ENCODE measurements around the gene NOL6. TPM values are rescaled to one million over a fixed set of nuclear protein-coding genes. Genes with fewer than 3 reads are reported as not detected.

The NOL6 gene
- total and polyA plus RNA-seq, 2 of the 13 experiments (the other 11 are each of a cell fraction or from before 2014, with no cell fraction given): 17.0 to 30.2 TPM

DNA sequence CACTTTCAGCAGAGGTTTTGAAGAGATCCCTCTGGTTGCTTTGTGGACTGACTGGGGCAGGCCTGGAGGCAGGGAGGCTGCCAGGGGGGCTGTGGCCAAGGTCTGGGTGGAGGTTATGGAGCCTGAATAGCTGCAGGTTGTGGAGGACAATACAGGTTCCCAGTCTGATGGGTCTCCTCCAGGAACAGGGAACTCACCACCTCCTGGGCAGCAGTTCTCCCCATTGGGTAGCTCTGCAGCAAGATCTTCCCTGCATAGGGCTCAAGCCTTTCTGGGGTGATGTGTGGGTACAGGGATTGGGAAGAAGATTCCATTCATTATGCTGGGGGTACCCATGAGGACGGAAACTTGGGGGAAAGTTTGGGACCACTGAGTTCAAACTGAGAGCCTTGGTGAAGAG is 33.1 kb downstream of the NOL6 start (continued):
- TF ChIP-seq HMGXB3 (CRISPR knock-in tag; IDR thresholded peaks at IDR 0.05; ENCODE audit: borderline replicate concordance): no peak
- no peak for TF ChIP-seq PRDM4 (CRISPR knock-in tag; IDR thresholded peaks at IDR 0.05; ENCODE audit: borderline replicate concordance)
- no peak for TF ChIP-seq TBX2 (CRISPR knock-in tag; IDR thresholded peaks at IDR 0.05; ENCODE audit: borderline replicate concordance)
- no peak for TF ChIP-seq CENPX (CRISPR knock-in tag; IDR thresholded peaks at IDR 0.05)
- TF ChIP-seq MXD3 (CRISPR knock-in tag; IDR thresholded peaks at IDR 0.05): no peak
- no peak for TF ChIP-seq ZNF33A (CRISPR knock-in tag; IDR thresholded peaks at IDR 0.05; ENCODE audit: borderline replicate concordance)
- TF ChIP-seq JUND (CRISPR knock-in tag; IDR thresholded peaks at IDR 0.05): no peak
- TF ChIP-seq, protein P1, sequence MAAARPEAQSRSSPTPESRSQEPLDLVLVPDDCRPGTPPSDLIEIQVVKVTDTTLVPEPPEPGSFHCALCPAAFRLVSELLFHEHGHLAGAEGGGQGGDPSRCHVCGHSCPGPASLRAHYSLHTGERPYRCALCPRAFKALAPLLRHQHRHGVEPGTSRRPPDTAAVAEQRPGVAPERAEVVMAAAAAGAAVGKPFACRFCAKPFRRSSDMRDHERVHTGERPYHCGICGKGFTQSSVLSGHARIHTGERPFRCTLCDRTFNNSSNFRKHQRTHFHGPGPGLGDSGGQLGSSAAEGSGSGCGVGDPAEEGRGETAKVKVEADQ (CRISPR knock-in tag; IDR thresholded peaks at IDR 0.05; ENCODE audit: borderline replicate concordance): no peak
- TF ChIP-seq MAFK (conservative IDR thresholded peaks at IDR 0.05 in 1 of 2, IDR thresholded peaks at IDR 0.05 in 1 of 2; ENCODE audit: low read length in 2 of 2): no peak
- TF ChIP-seq, protein P2, sequence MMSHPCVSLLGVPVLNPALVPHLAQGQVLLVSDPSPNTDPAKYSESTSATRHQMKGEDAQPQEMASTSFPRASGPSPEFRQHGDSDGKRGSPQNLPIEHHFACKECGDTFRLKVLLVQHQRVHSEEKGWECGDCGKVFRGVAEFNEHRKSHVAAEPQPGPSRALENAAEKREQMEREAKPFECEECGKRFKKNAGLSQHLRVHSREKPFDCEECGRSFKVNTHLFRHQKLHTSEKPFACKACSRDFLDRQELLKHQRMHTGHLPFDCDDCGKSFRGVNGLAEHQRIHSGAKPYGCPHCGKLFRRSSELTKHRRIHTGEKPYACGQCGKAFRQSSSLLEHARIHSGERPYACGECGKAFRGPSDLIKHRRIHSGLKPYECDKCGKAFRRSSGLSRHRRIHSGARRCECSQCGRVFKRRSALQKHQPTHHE (CRISPR knock-in tag; IDR thresholded peaks at IDR 0.05; ENCODE audit: borderline replicate concordance): no peak
- TF ChIP-seq HCFC1 (IDR thresholded peaks at IDR 0.05; ENCODE audit: low read depth, low read length): no peak
- TF ChIP-seq RNF2 (conservative IDR thresholded peaks at IDR 0.05; ENCODE audit: low read depth): no peak

All from HepG2 (cell line).